ENCODE results near the gene GABRA1. TPM values are rescaled to one million over a fixed set of nuclear protein-coding genes. Genes with fewer than 3 reads are reported as not detected.

GABRA1 gene
- total RNA-seq, 1 donor from 2014 or later: not detected

DNA sequence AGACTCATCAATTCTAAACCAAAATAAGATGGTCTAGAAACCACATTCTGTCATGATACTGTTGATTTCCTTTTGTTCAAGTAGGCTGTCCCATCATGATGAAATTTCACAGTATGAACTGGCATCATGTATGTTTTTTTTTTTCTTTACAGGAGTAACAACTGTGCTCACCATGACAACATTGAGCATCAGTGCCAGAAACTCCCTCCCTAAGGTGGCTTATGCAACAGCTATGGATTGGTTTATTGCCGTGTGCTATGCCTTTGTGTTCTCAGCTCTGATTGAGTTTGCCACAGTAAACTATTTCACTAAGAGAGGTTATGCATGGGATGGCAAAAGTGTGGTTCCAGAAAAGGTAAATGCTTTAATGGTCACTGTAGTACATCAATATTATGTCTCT is 47.6 kb downstream of the GABRA1 start:
- DNase-seq (ENCODE audit: low spot score in 2 of 2): no peak
- no peak overlapping the region for H3K27ac ChIP-seq
- intact Hi-C loops (cut with DNase I): no loop called here
- no peak overlapping the region for H3K4me3 ChIP-seq
- no peak for TF ChIP-seq CTCF (IDR thresholded peaks at IDR 0.05)
- no peaks in the 10 kb centered on the region for H3K9me3 ChIP-seq
- H3K27me3 ChIP-seq: no peaks in the 10 kb centered on the region
- H3K36me3 ChIP-seq: no peaks in the 10 kb centered on the region
- no peaks in the 10 kb centered on the region for H3K4me1 ChIP-seq

DNA sequence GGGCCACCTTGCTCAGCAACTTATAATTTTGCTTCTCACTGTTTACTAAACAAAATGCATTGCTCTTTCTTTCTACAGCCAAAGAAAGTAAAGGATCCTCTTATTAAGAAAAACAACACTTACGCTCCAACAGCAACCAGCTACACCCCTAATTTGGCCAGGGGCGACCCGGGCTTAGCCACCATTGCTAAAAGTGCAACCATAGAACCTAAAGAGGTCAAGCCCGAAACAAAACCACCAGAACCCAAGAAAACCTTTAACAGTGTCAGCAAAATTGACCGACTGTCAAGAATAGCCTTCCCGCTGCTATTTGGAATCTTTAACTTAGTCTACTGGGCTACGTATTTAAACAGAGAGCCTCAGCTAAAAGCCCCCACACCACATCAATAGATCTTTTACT is 49.1 kb downstream of the GABRA1 start:
- intact Hi-C loops (cut with DNase I): no loop called here
- Histone ChIP-seq H3K27me3 (no peaks in the 10 kb centered on the region), H3K4me3 (no peak overlapping the region), H3K9me3 (no peaks in the 10 kb centered on the region), H3K27ac (no peak overlapping the region), H3K36me3 (no peaks in the 10 kb centered on the region), H3K4me1 (no peaks in the 10 kb centered on the region)
- TF ChIP-seq CTCF (IDR thresholded peaks at IDR 0.05): no peak
- no peak for DNase-seq (ENCODE audit: low spot score in 2 of 2)

- H3K27me3 ChIP-seq: no peaks in the 10 kb centered on the region
- no peak for DNase-seq (ENCODE audit: low spot score in 2 of 2)
- no peaks in the 10 kb centered on the region for H3K9me3 ChIP-seq
- no peak overlapping the region for H3K4me3 ChIP-seq
- H3K27ac ChIP-seq: no peak overlapping the region
- intact Hi-C loops (cut with DNase I): no loop called here
- H3K36me3 ChIP-seq: no peaks in the 10 kb centered on the region
- TF ChIP-seq CTCF (IDR thresholded peaks at IDR 0.05): no peak
- H3K4me1 ChIP-seq: no peaks in the 10 kb centered on the region
Measured at GRCh38 chr5:161899590-161899989, 51.7 kb downstream of the GABRA1 start.

DNA sequence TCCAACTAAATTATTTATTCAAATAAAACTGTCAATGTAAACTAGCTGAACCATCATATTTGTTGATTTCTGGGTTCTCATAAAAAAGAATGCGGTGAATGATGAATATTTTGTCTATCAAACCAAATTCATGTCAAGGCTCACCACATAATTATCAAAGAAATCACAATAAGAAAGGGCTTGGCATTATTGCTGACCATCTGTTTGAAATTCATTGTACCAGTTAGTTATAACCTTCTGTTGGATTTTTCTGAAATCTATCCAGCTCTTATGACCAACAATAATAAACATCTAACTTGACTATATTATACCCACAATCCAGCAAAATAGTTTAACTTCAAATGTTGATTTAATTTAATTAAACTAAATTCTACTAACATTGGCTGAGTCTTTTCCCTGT is 53.1 kb downstream of the GABRA1 start:
- Histone ChIP-seq H3K4me3 (no peak overlapping the region), H3K9me3 (no peaks in the 10 kb centered on the region), H3K27me3 (no peaks in the 10 kb centered on the region), H3K27ac (no peak overlapping the region), H3K4me1 (no peaks in the 10 kb centered on the region), H3K36me3 (no peaks in the 10 kb centered on the region)
- TF ChIP-seq CTCF (IDR thresholded peaks at IDR 0.05): no peak
- DNase-seq (ENCODE audit: low spot score in 2 of 2): no peak
- intact Hi-C loops (cut with DNase I): no loop called here

GRCh38 chr5:161921781-161922180 is 73.9 kb downstream of the GABRA1 start:
- Histone ChIP-seq H3K4me3 (no peak overlapping the region), H3K27me3 (no peaks in the 10 kb centered on the region), H3K9me3 (no peaks in the 10 kb centered on the region), H3K27ac (no peak overlapping the region), H3K4me1 (no peaks in the 10 kb centered on the region), H3K36me3 (no peaks in the 10 kb centered on the region)
- DNase-seq (ENCODE audit: low spot score in 2 of 2): no peak
- intact Hi-C loops (cut with DNase I): no loop called here
- no peak for TF ChIP-seq CTCF (IDR thresholded peaks at IDR 0.05)

GRCh38 chr5:161924270-161924669 is 76.3 kb downstream of the GABRA1 start:
- H3K9me3 ChIP-seq: no peaks in the 10 kb centered on the region
- no peak for DNase-seq (ENCODE audit: low spot score in 2 of 2)
- H3K27ac ChIP-seq: no peak overlapping the region
- no peak overlapping the region for H3K4me3 ChIP-seq
- H3K36me3 ChIP-seq: no peaks in the 10 kb centered on the region
- TF ChIP-seq CTCF (IDR thresholded peaks at IDR 0.05): no peak
- no peaks in the 10 kb centered on the region for H3K27me3 ChIP-seq
- intact Hi-C loops (cut with DNase I): no loop called here
- no peaks in the 10 kb centered on the region for H3K4me1 ChIP-seq
